OCI-LY1 (cell line): ENCODE data around the gene JPH3.

Experiments used
- CTCF ChIP-seq: fragments of 200-600 bp; sonication (generic), shearing (Covaris generic); IDR thresholded peaks from 2 replicates; pipeline ENCODE4 v1.5.1; 2017; ENCODE audit warnings: mild to moderate bottlenecking, antibody characterized with exemption, low read length, moderate library complexity, mixed read lengths
- EZH2 ChIP-seq: fragments of 200-600 bp; sonication (generic), shearing (Covaris generic); IDR thresholded peaks from 2 replicates; pipeline ENCODE4 v1.8.0; 2017; ENCODE audit warnings: borderline replicate concordance, mixed run types, mild to moderate bottlenecking, antibody characterized with exemption, low read length, moderate library complexity, mixed read lengths

DNA sequence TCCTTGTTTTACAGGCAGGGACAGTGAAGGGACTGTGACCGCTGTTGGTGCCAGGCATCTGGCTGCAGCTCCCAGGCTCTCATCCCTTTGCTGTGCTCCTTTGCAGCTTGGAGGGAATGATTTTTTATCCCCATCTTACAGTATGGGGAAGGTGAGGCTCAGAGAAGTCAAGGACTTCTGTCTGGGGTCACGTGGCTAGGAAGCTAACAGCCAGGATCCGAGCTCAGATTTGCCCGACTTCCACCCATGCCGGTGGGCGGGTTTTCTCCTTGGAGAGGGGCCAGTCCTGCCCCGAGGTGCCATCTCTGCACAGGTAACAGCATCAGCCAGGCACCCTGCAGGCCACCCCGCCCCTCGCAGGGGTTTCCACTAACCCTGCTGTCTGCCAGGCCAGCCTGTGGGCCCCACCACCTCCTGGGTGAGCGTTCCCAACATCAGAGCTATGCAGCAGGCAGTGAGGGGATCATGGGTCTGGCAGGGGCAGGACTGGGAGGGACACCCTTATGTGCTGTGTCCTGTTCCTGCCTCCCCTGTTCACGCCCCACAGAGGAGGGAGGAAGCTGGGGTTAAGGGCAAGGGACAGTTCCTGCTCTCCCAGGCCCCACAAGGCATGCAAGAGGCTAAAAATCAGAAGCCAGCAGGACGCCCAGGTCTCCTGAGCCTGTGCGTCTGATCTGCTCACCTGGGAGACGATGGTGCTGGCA is 25.4 kb downstream of the JPH3 start:
- TF ChIP-seq EZH2 (no peak), CTCF (no peak)
